HG02623 (cell line): ENCODE data around the gene LSAMP.

Experiments used
- ATAC-seq: cut with Tn5 transposase; IDR thresholded peaks from one replicate; pipeline ENCODE4 v1.9.1; 2021; ENCODE audit warnings: moderate library complexity; ENCODE audit not compliant: unreplicated experiment

Gene LSAMP

DNA sequence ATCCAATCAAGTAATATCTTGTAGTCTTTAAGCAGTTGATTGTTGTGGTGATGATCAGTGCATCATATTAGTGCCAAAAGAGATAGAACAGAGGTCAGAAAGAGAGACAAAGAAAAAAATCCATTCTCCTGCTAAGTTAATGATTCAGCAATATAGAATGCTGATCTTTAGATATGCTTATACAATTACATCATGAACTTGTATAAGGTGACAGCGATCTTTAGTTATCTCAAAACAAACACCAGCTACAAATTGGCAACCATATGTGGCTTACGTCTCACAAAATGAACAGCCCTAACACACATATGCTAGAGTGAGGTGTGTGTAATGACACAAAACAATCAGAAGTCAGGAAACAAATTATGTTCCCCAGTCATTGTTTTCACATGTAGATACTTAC, 12.5 kb downstream of the LSAMP start:
- ATAC-seq = no peak

DNA sequence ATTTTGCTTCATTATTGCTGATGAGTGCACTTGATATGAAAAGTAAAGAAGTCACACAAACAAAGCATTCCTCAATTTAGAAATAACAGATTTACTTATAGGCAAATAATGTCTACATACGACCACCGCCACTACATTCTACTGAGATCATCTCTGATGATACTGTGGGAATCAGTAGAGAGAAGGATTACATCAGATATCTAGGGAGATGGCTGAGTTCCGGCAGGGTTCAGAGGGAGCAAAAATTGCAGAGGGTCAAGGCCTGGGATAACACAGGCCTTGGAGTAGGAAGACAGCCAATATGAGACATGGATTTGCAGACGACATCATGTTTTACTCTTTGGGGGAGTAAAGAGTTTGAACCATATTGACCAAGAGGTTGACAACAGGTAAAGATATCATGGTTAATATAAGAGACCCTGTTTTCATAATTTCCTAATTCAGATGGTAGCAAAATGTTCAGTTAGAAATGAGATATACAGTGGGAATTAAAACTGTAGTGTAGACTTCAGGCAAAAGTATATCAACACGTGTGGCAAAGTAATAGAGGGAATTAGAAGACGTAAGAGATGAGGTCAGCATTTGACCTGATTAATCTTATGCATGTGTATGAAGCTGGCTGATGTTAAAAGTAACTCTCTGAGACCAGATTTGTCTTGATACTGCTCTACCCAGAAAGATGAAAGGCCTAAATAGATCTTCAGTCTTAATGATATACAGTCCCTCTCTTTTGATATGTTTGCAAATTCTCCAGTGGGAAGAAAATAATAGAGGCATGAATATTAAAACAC, 15.6 kb downstream of the LSAMP start:
- no peak for ATAC-seq

- ATAC-seq = no peak
Observed at GRCh38 chr3:116426036-116426435, 19.3 kb downstream of the LSAMP start.

DNA sequence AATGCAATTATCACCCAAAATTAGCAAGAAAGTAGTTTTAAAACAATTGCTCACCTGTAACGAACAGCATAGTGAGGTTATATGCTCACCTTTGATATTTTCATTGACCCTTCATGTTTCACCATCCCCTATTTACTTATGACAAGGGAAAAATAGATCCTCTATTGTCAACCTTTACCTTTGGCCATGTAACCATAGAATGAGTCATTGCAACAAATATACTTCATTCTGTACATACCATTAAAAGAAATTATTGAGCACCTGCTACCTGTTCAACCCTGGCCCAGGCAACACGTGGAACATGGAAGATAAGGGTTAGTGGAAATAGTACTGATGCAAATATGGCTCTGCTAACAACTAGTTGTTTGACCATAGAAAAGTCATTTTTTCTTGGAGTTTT, 20.2 kb downstream of the LSAMP start:
- no peak for ATAC-seq

- ATAC-seq = no peak
Observed at GRCh38 chr3:116423945-116424344, 21.3 kb downstream of the LSAMP start.

- ATAC-seq = no peak
Observed at GRCh38 chr3:116423374-116423773, 21.9 kb downstream of the LSAMP start.

GRCh38 chr3:116417151-116417550, 28.1 kb downstream of the LSAMP start:
- no peak for ATAC-seq

GRCh38 chr3:116413319-116413718, 32.0 kb downstream of the LSAMP start:
- ATAC-seq = no peak

- ATAC-seq = no peak
Observed at GRCh38 chr3:116408473-116408872, 36.8 kb downstream of the LSAMP start.

DNA sequence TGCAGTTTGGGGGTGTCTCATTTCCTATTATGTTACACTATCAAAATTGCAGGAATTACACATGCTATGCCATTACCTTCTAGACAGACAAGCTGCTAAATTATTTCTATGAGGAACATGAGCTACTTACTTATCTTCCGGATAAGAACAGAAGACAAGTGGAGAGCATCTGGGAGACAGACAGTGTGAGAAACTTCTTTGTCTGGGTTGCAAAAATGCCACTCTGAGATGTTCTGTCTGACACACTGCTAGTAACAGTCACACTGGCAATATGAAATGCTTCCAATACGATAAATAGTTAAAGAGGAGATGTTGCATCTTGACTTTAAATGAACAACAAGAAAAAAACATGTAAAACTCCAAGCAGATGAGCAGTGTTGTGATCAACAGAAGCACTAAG, 40.1 kb downstream of the LSAMP start:
- ATAC-seq = no peak

DNA sequence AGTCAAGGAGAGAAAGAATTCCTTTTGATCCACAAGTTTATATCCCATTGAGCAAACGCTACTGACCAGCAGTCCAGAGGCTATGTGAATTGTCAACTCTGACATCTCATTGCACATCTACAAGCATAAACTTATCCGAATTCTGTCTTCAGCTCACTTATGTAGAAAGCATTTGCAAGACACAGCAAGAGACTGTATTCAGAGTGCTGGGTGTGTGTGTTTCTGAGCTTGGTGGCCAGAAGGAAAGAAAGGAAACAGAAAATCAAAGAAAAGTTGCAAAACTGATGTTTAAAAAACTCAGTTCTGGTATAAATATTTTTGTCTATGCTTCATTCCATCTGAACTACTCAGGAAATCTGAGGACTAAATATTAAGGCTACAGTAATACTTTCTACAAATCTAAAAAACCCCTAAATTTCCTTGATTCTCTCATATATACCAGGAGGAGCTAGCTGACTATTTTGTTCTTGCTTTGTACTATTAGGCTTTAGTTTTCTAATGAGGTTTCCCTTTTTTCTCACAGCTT, 45.5 kb downstream of the LSAMP start:
- no peak for ATAC-seq

GRCh38 chr3:116394365-116394764, 50.9 kb downstream of the LSAMP start:
- no peak for ATAC-seq

- ATAC-seq = no peak
Observed at GRCh38 chr3:116393199-116393598, 52.1 kb downstream of the LSAMP start.

- no peak for ATAC-seq
Observed at GRCh38 chr3:116392291-116392690, 53.0 kb downstream of the LSAMP start.

GRCh38 chr3:116391296-116392201, 53.7 kb downstream of the LSAMP start:
- no peak for ATAC-seq

DNA sequence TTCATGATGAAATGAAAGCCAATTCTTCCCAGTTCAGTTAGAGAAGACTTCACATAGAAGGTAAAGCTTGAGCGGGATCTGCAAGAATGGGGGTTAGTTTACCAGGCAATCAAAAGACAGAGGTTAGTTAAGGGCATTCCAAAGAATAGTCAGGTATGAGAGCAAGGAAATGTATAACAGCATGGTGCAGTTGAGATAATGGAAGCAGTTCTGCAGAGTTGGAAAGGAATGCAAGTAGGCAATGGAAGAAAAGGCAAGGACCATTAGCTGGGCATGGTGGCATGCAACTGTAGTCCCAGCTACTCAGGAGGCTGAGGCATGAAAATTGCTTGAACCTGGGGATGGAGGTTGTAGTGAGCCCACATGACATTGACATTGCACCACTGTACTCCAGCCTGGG, 55.0 kb downstream of the LSAMP start:
- ATAC-seq = no peak

- no peak for ATAC-seq
Observed at GRCh38 chr3:116388867-116389385, 56.4 kb downstream of the LSAMP start.

- ATAC-seq = no peak
Observed at GRCh38 chr3:116386168-116386567, 59.1 kb downstream of the LSAMP start.

GRCh38 chr3:116384717-116385116, 60.6 kb downstream of the LSAMP start:
- ATAC-seq = no peak

DNA sequence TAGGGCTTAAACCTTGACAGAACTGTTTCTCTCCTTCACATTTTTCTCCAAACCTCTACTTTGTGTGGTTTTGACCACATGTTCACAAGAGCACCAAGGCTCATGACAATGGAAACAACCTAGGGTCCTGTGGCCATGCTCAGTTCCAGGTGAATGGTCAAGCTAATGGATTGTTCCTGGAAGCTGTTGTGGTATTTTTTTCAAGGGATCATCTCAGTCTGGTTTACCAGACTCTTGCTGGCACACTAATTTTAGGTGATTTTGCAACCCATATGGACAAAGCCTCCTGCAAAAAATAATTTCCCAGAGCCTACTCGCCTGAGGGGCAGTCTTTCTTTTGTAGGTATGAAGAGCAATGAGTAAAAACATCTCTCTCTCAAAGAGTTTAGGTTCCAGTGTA, 67.2 kb downstream of the LSAMP start:
- no peak for ATAC-seq

DNA sequence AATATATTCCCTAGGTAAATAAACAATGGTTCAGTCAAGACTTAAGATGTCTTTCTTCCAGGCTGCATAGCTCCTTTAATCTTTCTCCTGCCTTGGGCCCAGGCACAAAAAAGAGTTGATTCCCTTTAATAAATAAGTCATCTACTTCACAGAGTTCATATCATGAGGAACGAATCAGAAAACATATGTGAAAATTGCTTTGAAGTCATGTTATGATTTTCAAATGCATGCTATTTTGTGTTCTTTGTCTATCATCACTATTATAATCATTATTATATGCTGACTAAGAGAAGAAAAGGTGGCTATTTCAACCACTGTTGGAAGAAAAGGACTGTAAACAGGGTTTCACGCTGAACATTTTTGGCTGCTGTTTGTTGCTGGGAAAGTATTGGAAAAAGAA, 70.4 kb downstream of the LSAMP start:
- ATAC-seq = no peak
